ENCODE results near the gene F11. TPM values are rescaled to one million over a fixed set of nuclear protein-coding genes. Genes with fewer than 3 reads are reported as not detected.
"Not testable (repeated sequence)": the region's sequence is repeated elsewhere in the genome, so short reads cannot be mapped to it uniquely, and the experiment has no call there.

F11 gene
- total RNA-seq, 1 donor: not detected

GRCh38 chr4:186297013-186297645, 31.1 kb downstream of the F11 start:
- DNase-seq (ENCODE audit: low read depth in 2 of 3, low spot score in 2 of 3): peak in 2 of 3 donors; percentile 9 to 60

GRCh38 chr4:186298031-186298647, 32.1 kb downstream of the F11 start:
- DNase-seq (ENCODE audit: low read depth in 2 of 3, low spot score in 2 of 3): peak in 1 of 3 donors; percentile 2

GRCh38 chr4:186299291-186299690, 33.3 kb downstream of the F11 start:
- DNase-seq (ENCODE audit: low read depth in 2 of 3, low spot score in 2 of 3): no peak

- no peak for DNase-seq (ENCODE audit: low read depth in 2 of 3, low spot score in 2 of 3)
These were observed 34.8 kb downstream of the F11 start for GRCh38 chr4:186300659-186301390.

- no peak for DNase-seq (ENCODE audit: low read depth in 2 of 3, low spot score in 2 of 3)
These were observed 38.2 kb downstream of the F11 start for GRCh38 chr4:186304216-186304615.

GRCh38 chr4:186304866-186305505, 39.0 kb downstream of the F11 start:
- no peak for DNase-seq (ENCODE audit: low read depth in 2 of 3, low spot score in 2 of 3)

GRCh38 chr4:186307497-186307896, 41.5 kb downstream of the F11 start:
- DNase-seq (ENCODE audit: low read depth in 2 of 3, low spot score in 2 of 3): no peak

- no peak for DNase-seq (ENCODE audit: low read depth in 2 of 3, low spot score in 2 of 3)
These were observed 41.9 kb downstream of the F11 start for GRCh38 chr4:186307916-186308315.

- DNase-seq (ENCODE audit: low read depth in 2 of 3, low spot score in 2 of 3): no peak
These were observed 52.5 kb downstream of the F11 start for GRCh38 chr4:186318481-186318880.

- not testable (repeated sequence) for DNase-seq (ENCODE audit: low read depth in 2 of 3, low spot score in 2 of 3)
These were observed 58.7 kb downstream of the F11 start for GRCh38 chr4:186324660-186325059.

GRCh38 chr4:186326391-186326790, 60.4 kb downstream of the F11 start:
- no peak for DNase-seq (ENCODE audit: low read depth in 2 of 3, low spot score in 2 of 3)

GRCh38 chr4:186329372-186329771, 63.4 kb downstream of the F11 start:
- DNase-seq (ENCODE audit: low read depth in 2 of 3, low spot score in 2 of 3): no peak

- no peak for DNase-seq (ENCODE audit: low read depth in 2 of 3, low spot score in 2 of 3)
These were observed 64.4 kb downstream of the F11 start for GRCh38 chr4:186330368-186330767.

- DNase-seq (ENCODE audit: low read depth in 2 of 3, low spot score in 2 of 3): no peak
These were observed 69.8 kb downstream of the F11 start for GRCh38 chr4:186335793-186336192.

Other genes with a start within 250 kb of the F11 start
- gene TLR3, start 197.0 kb upstream of the F11 start, total RNA-seq: 3.2 TPM
- gene FAM149A, start 161.5 kb upstream of the F11 start, total RNA-seq: under 0.01 TPM
- gene CYP4V2, start 74.6 kb upstream of the F11 start, total RNA-seq: 21.0 TPM
- gene KLKB1, start 38.7 kb upstream of the F11 start, total RNA-seq: under 0.01 TPM

All from hematopoietic multipotent progenitor cell (in vitro differentiated cells).